Neutrophil (primary cell): ENCODE measurements around the gene GC.

ENCODE experiments used
- H3K27ac ChIP-seq: fragments of 200-600 bp; sonication (generic); 2 replicates; pipeline ENCODE4 v1.5.1; 2016; ENCODE audit warnings: mild to moderate bottlenecking, moderate library complexity
- H3K27me3 ChIP-seq: fragments of 200-600 bp; sonication (generic); 2 replicates; pipeline ENCODE4 v1.6.0; 2016; ENCODE audit warnings: mild to moderate bottlenecking
- H3K36me3 ChIP-seq: fragments of 200-600 bp; sonication (generic); 2 replicates; pipeline ENCODE4 v1.5.1; 2017
- H3K4me1 ChIP-seq, 2 experiments: fragments of 200-600 bp in 1 of 2; sonication (generic) in 1 of 2; 1 replicate in 1 of 2; 2 replicates in 1 of 2; pipeline versions ENCODE4 v1.5.1 to v1.6.1; 2013 to 2016; ENCODE audit warnings: low read depth in 1 of 2, low read length in 1 of 2, mild to moderate bottlenecking in 1 of 2, moderate library complexity in 1 of 2; ENCODE audit not compliant: control insufficient read depth in 1 of 2, insufficient read depth in 1 of 2
- H3K4me3 ChIP-seq, 2 experiments: fragments of 200-600 bp in 1 of 2; sonication (generic) in 1 of 2; 1 replicate in 1 of 2; 2 replicates in 1 of 2; pipeline ENCODE4 v1.5.1; 2013 to 2016; ENCODE audit warnings: low read depth in 1 of 2, low read length in 1 of 2, mild to moderate bottlenecking in 1 of 2, moderate library complexity in 1 of 2
- H3K9me3 ChIP-seq: fragments of 200-600 bp; sonication (generic); 2 replicates; pipeline ENCODE4 v1.5.1; 2016
- TF ChIP-seq, protein P1 (sequence below): fragments of 200-600 bp; sonication (generic); IDR thresholded peaks from 2 replicates; pipeline ENCODE4 v1.5.1; 2016; ENCODE audit warnings: antibody characterized with exemption

Gene GC

DNA sequence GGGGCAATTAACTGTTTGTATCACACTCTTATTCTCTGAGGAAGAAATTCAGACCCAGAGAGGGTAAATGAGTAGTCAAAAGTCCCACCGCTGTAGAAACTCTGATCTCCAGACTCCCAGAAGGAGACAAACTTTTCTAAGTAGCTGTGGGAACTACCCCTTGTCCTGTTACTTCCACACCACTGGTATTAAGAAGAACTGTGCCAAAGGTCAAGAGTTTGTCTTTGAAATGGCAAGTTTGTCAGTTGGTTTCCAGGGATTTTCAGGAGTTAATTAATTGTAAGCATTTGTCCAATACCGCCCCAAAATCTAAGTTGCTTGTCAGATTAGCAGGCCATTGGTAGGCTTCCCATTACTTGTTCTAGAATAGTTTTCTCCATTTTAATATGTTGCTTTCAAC, 85.7 kb downstream of the GC start:
- H3K27ac ChIP-seq: no peak overlapping the region
- H3K4me3 ChIP-seq: no peak overlapping the region
- TF ChIP-seq, protein P1, sequence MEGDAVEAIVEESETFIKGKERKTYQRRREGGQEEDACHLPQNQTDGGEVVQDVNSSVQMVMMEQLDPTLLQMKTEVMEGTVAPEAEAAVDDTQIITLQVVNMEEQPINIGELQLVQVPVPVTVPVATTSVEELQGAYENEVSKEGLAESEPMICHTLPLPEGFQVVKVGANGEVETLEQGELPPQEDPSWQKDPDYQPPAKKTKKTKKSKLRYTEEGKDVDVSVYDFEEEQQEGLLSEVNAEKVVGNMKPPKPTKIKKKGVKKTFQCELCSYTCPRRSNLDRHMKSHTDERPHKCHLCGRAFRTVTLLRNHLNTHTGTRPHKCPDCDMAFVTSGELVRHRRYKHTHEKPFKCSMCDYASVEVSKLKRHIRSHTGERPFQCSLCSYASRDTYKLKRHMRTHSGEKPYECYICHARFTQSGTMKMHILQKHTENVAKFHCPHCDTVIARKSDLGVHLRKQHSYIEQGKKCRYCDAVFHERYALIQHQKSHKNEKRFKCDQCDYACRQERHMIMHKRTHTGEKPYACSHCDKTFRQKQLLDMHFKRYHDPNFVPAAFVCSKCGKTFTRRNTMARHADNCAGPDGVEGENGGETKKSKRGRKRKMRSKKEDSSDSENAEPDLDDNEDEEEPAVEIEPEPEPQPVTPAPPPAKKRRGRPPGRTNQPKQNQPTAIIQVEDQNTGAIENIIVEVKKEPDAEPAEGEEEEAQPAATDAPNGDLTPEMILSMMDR: no peak
- no peaks in the 10 kb centered on the region for H3K9me3 ChIP-seq
- no peaks in the 10 kb centered on the region for H3K27me3 ChIP-seq
- H3K4me1 ChIP-seq: no peaks in the 10 kb centered on the region
- H3K36me3 ChIP-seq: no peaks in the 10 kb centered on the region

DNA sequence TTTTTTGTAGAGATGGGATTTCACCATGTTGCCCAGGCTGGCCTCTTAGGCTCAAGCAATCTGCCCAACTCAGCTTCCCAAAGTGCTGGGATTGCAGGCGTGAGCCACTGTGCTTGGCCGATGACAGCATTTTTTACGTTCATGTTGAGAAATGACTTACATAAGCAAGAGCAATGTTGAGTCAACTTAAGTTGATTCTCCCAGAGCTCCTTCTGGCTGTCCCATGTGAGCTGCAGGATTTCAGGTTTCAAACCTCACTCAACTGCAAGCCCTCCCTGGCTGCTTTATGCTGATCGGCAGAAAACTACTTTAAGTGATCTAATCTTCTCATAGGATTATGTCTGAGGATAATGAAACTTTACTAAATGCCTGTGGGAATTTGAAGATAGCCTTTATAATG, 86.8 kb downstream of the GC start:
- Histone ChIP-seq H3K9me3 (no peaks in the 10 kb centered on the region), H3K36me3 (no peaks in the 10 kb centered on the region), H3K27ac (no peak overlapping the region), H3K4me3 (no peak overlapping the region), H3K27me3 (no peaks in the 10 kb centered on the region), H3K4me1 (no peaks in the 10 kb centered on the region)
- TF ChIP-seq, protein P1: no peak

DNA sequence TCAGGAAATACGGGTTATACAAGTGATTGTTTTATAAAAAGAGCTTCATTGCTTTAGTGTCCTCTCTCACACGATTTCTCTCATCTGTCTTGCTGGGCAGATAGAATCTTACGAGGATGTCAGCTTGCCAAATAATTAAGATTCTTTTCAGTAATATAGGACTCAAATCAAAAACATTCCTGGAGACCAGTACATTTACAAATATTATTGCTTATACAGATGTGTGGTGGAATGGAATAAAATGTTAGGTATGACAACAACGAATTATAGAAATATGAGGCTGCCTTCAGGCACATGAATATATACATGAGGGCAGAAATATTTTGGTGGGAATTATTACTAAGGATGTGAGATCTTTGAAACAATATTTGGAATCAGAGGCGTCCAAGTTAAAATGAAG, 88.9 kb downstream of the GC start:
- no peaks in the 10 kb centered on the region for H3K4me1 ChIP-seq
- H3K27me3 ChIP-seq: no peaks in the 10 kb centered on the region
- no peak overlapping the region for H3K4me3 ChIP-seq
- TF ChIP-seq, protein P1: no peak
- no peaks in the 10 kb centered on the region for H3K9me3 ChIP-seq
- H3K27ac ChIP-seq: no peak overlapping the region
- H3K36me3 ChIP-seq: no peaks in the 10 kb centered on the region

DNA sequence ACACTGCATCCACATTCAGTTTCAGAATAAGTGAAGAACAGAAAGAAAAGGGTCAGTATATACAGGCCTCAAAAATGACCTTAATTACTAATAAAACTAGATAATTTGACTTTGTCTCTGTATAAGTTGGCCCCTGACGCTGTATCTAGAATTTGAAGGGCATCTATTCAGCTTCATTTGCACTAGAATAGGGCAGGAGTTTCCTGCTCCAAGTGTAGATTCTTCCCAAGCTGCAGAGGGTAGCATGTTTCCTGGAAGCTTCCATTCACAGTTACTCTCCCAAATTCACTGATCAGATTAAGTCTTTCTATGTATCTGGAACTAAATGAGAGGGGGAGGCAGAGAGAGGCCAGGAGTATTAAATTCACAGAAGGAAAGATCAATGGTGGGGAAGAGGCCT, 90.9 kb downstream of the GC start:
- no peaks in the 10 kb centered on the region for H3K36me3 ChIP-seq
- H3K9me3 ChIP-seq: no peaks in the 10 kb centered on the region
- no peaks in the 10 kb centered on the region for H3K27me3 ChIP-seq
- H3K4me1 ChIP-seq: no peaks in the 10 kb centered on the region
- TF ChIP-seq, protein P1: no peak
- no peak overlapping the region for H3K4me3 ChIP-seq
- no peak overlapping the region for H3K27ac ChIP-seq

DNA sequence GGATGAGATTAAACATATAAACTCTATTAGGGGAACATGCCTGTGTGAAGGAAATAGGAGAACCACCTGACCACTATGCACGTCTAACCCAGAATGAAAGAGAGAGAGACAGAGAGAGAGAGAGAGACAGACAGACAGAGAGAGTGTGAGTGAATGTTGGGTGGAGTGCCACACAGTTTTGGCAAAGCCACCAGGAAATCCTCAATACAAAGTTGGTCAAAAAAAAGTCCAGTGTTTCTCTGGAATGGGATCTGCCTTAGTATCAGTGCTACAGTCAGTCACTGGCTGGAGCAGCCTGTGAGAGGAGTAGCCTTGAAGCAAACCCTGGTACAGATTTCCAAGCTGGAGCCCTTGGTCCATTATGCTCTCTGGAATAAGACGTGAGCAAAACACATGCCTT, 91.7 kb downstream of the GC start:
- Histone ChIP-seq H3K4me3 (no peak overlapping the region), H3K36me3 (no peaks in the 10 kb centered on the region), H3K27ac (no peak overlapping the region), H3K27me3 (no peaks in the 10 kb centered on the region), H3K9me3 (no peaks in the 10 kb centered on the region), H3K4me1 (no peaks in the 10 kb centered on the region)
- TF ChIP-seq, protein P1: no peak
